H9 (cell line): ENCODE measurements around the gene CCR5. TPM values are rescaled to one million over a fixed set of nuclear protein-coding genes. Genes with fewer than 3 reads are reported as not detected.

ENCODE experiments used
- DNase-seq: peaks from one replicate; pipeline ENCODE4 v3.0.0-alpha.2; 2017
- H2AFZ ChIP-seq: one replicate; pipeline ENCODE4 v1.6.1; 2013; ENCODE audit warnings: mild to moderate bottlenecking, low read length, control low read depth, moderate library complexity
- H2AK5ac ChIP-seq: 2 replicates; pipeline ENCODE4 v1.6.1; 2013; ENCODE audit warnings: low read length, control low read depth, mixed read lengths; ENCODE audit not compliant: insufficient read length
- H2BK120ac ChIP-seq: one replicate; pipeline ENCODE4 v1.6.1; 2013; ENCODE audit warnings: low read depth, mild to moderate bottlenecking, low read length, control low read depth, inconsistent platforms; ENCODE audit not compliant: poor library complexity, severe bottlenecking
- H2BK12ac ChIP-seq: 2 replicates; pipeline ENCODE4 v1.6.1; 2013; ENCODE audit warnings: low read length, control low read depth, mixed read lengths, low read depth; ENCODE audit not compliant: insufficient read length
- H2BK15ac ChIP-seq: 2 replicates; pipeline ENCODE4 v1.6.1; 2013; ENCODE audit warnings: low read depth, low read length, control low read depth
- H2BK20ac ChIP-seq: one replicate; pipeline ENCODE4 v1.6.1; 2013; ENCODE audit warnings: low read depth, mild to moderate bottlenecking, low read length, control low read depth, inconsistent platforms; ENCODE audit not compliant: poor library complexity, severe bottlenecking
- H2BK5ac ChIP-seq: 2 replicates; pipeline ENCODE4 v1.6.1; 2013; ENCODE audit warnings: low read length, control low read depth, mixed read lengths; ENCODE audit not compliant: insufficient read length
- H3K14ac ChIP-seq: 2 replicates; pipeline ENCODE4 v1.6.1; 2013; ENCODE audit warnings: low read length, control low read depth; ENCODE audit not compliant: insufficient read depth
- H3K18ac ChIP-seq: 2 replicates; pipeline ENCODE4 v1.6.1; 2013; ENCODE audit warnings: low read depth, mild to moderate bottlenecking, mixed read lengths, low read length, control low read depth; ENCODE audit not compliant: insufficient read length
- H3K23ac ChIP-seq: 2 replicates; pipeline ENCODE4 v1.6.1; 2013; ENCODE audit warnings: low read length, control low read depth, mixed read lengths, low read depth; ENCODE audit not compliant: insufficient read length
- H3K23me2 ChIP-seq: 2 replicates; pipeline ENCODE4 v1.6.1; 2013; ENCODE audit warnings: low read depth, mild to moderate bottlenecking, mixed read lengths, low read length, control low read depth; ENCODE audit not compliant: insufficient read length, poor library complexity, severe bottlenecking
- H3K27ac ChIP-seq: 2 replicates; pipeline ENCODE4 v1.5.1; 2013; ENCODE audit warnings: low read length, control low read depth, mixed read lengths, low read depth; ENCODE audit not compliant: insufficient read length
- H3K27me3 ChIP-seq: 2 replicates; pipeline ENCODE4 v1.6.1; 2013; ENCODE audit warnings: low read length, control low read depth, inconsistent platforms; ENCODE audit not compliant: insufficient read depth
- H3K4ac ChIP-seq: 2 replicates; pipeline ENCODE4 v1.6.1; 2013; ENCODE audit warnings: low read depth, mild to moderate bottlenecking, control low read depth, inconsistent platforms, low read length, moderate library complexity
- H3K4me1 ChIP-seq: 2 replicates; pipeline ENCODE4 v1.6.1; 2013; ENCODE audit warnings: low read length, control low read depth, inconsistent platforms; ENCODE audit not compliant: insufficient read depth
- H3K4me2 ChIP-seq: 2 replicates; pipeline ENCODE4 v1.6.1; 2013; ENCODE audit warnings: low read length, control low read depth, mixed read lengths; ENCODE audit not compliant: insufficient read length, insufficient read depth
- H3K56ac ChIP-seq: 2 replicates; pipeline ENCODE4 v1.6.1; 2013; ENCODE audit warnings: low read depth, mild to moderate bottlenecking, mixed read lengths, low read length, control low read depth; ENCODE audit not compliant: insufficient read length
- H3K79me1 ChIP-seq: 2 replicates; pipeline ENCODE4 v1.6.1; 2013; ENCODE audit warnings: low read depth, mild to moderate bottlenecking, moderate library complexity, low read length, control low read depth, inconsistent platforms; ENCODE audit not compliant: insufficient read depth, poor library complexity, severe bottlenecking
- H3K79me2 ChIP-seq: 2 replicates; pipeline ENCODE4 v1.6.1; 2013; ENCODE audit warnings: low read length, control low read depth, inconsistent platforms; ENCODE audit not compliant: insufficient read depth
- H3K9ac ChIP-seq: 2 replicates; pipeline ENCODE4 v1.6.1; 2013; ENCODE audit warnings: low read length, control low read depth, mixed read lengths; ENCODE audit not compliant: insufficient read length; ENCODE audit errors: extremely low read depth
- H3K9me3 ChIP-seq: one replicate; pipeline ENCODE4 v1.6.1; 2013; ENCODE audit warnings: low read depth, low read length, inconsistent platforms; ENCODE audit not compliant: control insufficient read depth
- H3T11ph ChIP-seq: one replicate; pipeline ENCODE4 v1.6.1; 2013; ENCODE audit warnings: mild to moderate bottlenecking, low read length, control low read depth, inconsistent platforms
- H4K20me1 ChIP-seq: one replicate; pipeline ENCODE4 v1.6.1; 2013; ENCODE audit not compliant: control insufficient read depth, insufficient read length, insufficient read depth
- H4K5ac ChIP-seq: 2 replicates; pipeline ENCODE4 v1.6.1; 2013; ENCODE audit warnings: low read depth, mild to moderate bottlenecking, mixed read lengths, low read length, control low read depth; ENCODE audit not compliant: insufficient read length
- H4K8ac ChIP-seq: replicated peaks from 2 replicates; pipeline ENCODE4 v1.6.1; 2013; ENCODE audit warnings: low read length, control low read depth, mixed read lengths, low read depth; ENCODE audit not compliant: insufficient read length
- H4K91ac ChIP-seq: 2 replicates; pipeline ENCODE4 v1.6.1; 2013; ENCODE audit warnings: low read depth, mild to moderate bottlenecking, moderate library complexity, mixed read lengths, low read length, control low read depth; ENCODE audit not compliant: insufficient read length
- H3K27ac Mint-ChIP-seq, 3 experiments: 2 replicates in 2 of 3; 3 replicates in 1 of 3; pipeline ENCODE4 v1.8.0; 2020 to 2021; ENCODE audit warnings: mixed read lengths in 3 of 3, mild to moderate bottlenecking in 1 of 3, moderate library complexity in 1 of 3
- H3K27me3 Mint-ChIP-seq: 2 replicates; pipeline ENCODE4 v1.8.0; 2021; ENCODE audit warnings: low read depth, mild to moderate bottlenecking, moderate library complexity, mixed read lengths
- H3K36me3 Mint-ChIP-seq, 3 experiments: 2 replicates in 2 of 3; 3 replicates in 1 of 3; pipeline ENCODE4 v1.8.0; 2020 to 2021; ENCODE audit warnings: low read depth in 3 of 3, mixed read lengths in 3 of 3; ENCODE audit not compliant: insufficient read depth in 1 of 3
- H3K4me1 Mint-ChIP-seq, 2 experiments: 2 replicates each; pipeline ENCODE4 v1.8.0; 2020; ENCODE audit warnings: mixed read lengths in 2 of 2
- H3K4me3 Mint-ChIP-seq, 2 experiments: 2 replicates in 1 of 2; 3 replicates in 1 of 2; pipeline ENCODE4 v1.8.0; 2020 to 2021; ENCODE audit warnings: mild to moderate bottlenecking in 2 of 2, mixed read lengths in 2 of 2, moderate library complexity in 1 of 2
- H3K9me3 Mint-ChIP-seq, 2 experiments: 2 replicates in 1 of 2; 3 replicates in 1 of 2; pipeline ENCODE4 v1.8.0; 2020; ENCODE audit warnings: mild to moderate bottlenecking in 2 of 2, mixed read lengths in 2 of 2, moderate library complexity in 1 of 2
- WGBS: extraction: QIAGEN DNeasy Blood & Tissue Kit; methylation state at CpG from one replicate; pipeline ENCODE4 v1.1.7; 2013; ENCODE audit warnings: missing lambda C conversion rate, low lambda C conversion rate, mixed read lengths; ENCODE audit not compliant: insufficient read length; ENCODE audit errors: extremely low coverage; 5-methylcytosine and 5-hydroxymethylcytosine counted together
- total RNA-seq: library from RNA; stranded (reverse); gene quantifications from 2 replicates; pipeline ENCODE4 v1.2.1, GENCODE V29; 2021
- TF ChIP-seq, protein P1 (sequence below): fragments of 200-600 bp; sonication (generic); conservative IDR thresholded peaks from 3 replicates; pipeline ENCODE4 v1.8.0; 2021; ENCODE audit warnings: antibody characterized with exemption, mild to moderate bottlenecking

Gene CCR5
- total RNA-seq, 1 experiment from 2014 or later: not detected

DNA sequence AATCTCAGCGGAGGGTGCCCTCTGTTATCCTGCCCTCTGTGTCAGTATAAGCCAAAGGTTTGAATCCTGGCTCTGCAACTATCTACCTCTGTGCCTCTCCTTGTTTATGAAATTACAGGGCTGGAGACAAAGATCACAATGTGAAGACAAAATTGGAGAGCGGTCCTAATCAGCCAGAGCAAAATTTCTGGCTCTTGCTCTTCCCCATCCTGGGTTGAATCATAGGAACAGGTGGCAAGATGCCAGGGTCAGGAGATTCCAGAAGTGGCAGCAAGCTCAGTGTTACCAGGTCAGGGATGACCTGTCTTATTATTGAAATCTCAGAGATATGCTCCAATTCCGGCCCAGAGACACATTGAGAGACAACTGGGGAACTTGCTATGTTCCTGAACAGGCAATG lies 19.1 kb upstream of the CCR5 start:
- Histone ChIP-seq H3K56ac (no peak overlapping the region), H3K9me3 (no peaks in the 10 kb centered on the region), H3K27me3 (no peaks in the 10 kb centered on the region; the same call in 1 of the 2 replicates), H3K23ac (no peak overlapping the region), H2BK20ac (no peak overlapping the region), H2AK5ac (no peak overlapping the region), H3T11ph (no peak overlapping the region), H4K8ac (no peak overlapping the region), H3K23me2 (no peaks in the 10 kb centered on the region), H3K4me2 (no peak overlapping the region), H2BK120ac (no peak overlapping the region), H2BK5ac (no peak overlapping the region), H3K14ac (no peak overlapping the region), H2BK15ac (no peak overlapping the region), H2AFZ (no peak overlapping the region), H4K20me1 (no peaks in the 10 kb centered on the region), H4K5ac (no peak overlapping the region), H3K4ac (no peak overlapping the region), H4K91ac (no peak overlapping the region), H2BK12ac (no peak overlapping the region), H3K18ac (no peak overlapping the region), H3K79me2 (no peaks in the 10 kb centered on the region), H3K9ac (no peak overlapping the region), H3K27ac (no peak overlapping the region), H3K4me1 (0 out of 2 replicates have a peak, but pooled peaks cover 2% of the 10 kb centered on the region), H3K79me1 (no peaks in the 10 kb centered on the region)
- Mint-ChIP-seq H3K4me1 (peaks cover 7 to 10% of the 10 kb centered on the region in 2 experiments), H3K9me3 (peaks cover 15% of the 10 kb centered on the region in 2 experiments; a peak in 4 of 5 replicates), H3K27ac (no peak overlapping the region), H3K4me3 (no peak overlapping the region), H3K36me3 (no peaks in the 10 kb centered on the region), H3K27me3 (peaks cover 14% of the 10 kb centered on the region)
- TF ChIP-seq, protein P1, sequence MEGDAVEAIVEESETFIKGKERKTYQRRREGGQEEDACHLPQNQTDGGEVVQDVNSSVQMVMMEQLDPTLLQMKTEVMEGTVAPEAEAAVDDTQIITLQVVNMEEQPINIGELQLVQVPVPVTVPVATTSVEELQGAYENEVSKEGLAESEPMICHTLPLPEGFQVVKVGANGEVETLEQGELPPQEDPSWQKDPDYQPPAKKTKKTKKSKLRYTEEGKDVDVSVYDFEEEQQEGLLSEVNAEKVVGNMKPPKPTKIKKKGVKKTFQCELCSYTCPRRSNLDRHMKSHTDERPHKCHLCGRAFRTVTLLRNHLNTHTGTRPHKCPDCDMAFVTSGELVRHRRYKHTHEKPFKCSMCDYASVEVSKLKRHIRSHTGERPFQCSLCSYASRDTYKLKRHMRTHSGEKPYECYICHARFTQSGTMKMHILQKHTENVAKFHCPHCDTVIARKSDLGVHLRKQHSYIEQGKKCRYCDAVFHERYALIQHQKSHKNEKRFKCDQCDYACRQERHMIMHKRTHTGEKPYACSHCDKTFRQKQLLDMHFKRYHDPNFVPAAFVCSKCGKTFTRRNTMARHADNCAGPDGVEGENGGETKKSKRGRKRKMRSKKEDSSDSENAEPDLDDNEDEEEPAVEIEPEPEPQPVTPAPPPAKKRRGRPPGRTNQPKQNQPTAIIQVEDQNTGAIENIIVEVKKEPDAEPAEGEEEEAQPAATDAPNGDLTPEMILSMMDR: no peak
- DNase-seq: no peak
- WGBS: no CpG with 5 or more reads among the region's 3 CpGs
